ENCODE measurements around the gene EGFL7. TPM values are rescaled to one million over a fixed set of nuclear protein-coding genes. Genes with fewer than 3 reads are reported as not detected.
A peak's percentile ranks its signal among the peaks of the same experiment; 100 is the strongest.

Gene EGFL7
- total RNA-seq, 3 donors from 2014 or later (not counting 1 experiment from before 2014, with no cell fraction given): 0.28 to 0.47 (median 0.29) TPM

DNA sequence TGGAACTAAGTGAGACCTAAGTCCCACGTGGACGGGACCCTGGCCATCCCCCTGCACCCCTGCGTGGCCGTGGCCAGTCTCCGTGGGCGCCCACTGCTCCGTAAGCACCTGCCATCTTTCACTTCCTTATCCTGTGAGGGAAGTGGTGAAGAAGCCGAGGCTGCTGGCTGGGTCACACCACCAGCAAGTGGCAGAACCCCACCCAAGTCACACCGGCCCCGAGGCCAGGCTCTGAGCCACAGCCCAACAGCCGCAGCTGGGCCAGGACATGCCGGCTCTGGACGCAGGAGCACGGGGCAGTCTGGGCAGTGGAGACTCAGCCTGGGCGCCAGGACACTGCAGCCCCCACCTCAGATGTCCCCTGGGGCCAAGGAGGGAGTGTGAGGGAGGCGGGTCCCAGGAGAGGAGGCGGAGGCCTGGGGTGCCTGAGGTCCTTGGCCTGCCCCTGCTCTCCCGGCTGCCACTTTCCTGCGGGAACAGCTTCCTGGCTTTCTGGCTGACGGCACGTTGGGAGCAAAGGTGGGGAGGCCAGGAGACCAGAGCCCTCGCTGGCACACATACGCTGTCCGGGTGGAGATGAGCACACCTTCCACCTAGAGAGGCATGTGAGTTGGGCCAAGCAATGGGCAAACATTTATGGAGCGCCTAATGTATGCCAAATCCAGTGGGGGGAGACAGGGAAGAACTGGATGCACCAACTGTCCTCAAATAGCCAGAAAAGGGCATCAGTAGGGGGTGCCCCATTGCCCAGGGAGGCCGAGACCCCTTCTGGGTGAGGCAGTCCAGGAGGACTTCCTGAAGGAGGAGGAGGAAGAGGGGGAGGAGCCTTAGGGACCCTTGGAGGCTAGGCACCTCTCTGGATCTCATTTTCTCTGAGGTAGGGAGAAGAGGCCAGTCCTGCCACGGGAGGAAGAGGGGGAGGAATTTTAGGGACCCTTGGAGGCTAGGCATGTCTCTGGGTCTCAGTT lies 43.9 kb upstream of the EGFL7 start:
- H3K9me3 ChIP-seq (ENCODE audit: control insufficient read depth, insufficient read depth, low read length): no peaks in the 10 kb centered on the region
- DNase-seq (peak; percentile 49 to 54), ATAC-seq (peak; percentile 71 to 79 (median 79))
- Mint-ChIP-seq H3K9me3 (no peaks in the 10 kb centered on the region), H3K27me3 (ENCODE audit: low read depth in 2 of 2) (no peaks in the 10 kb centered on the region), H3K4me3 (peak overlapping the region; percentile 84), H3K36me3 (no peaks in the 10 kb centered on the region), H3K4me1 (peaks cover 48 to 61% of the 10 kb centered on the region in 2 donors), H3K27ac (peak overlapping the region; percentile 87 to 89)
- peaks cover 87% of the 10 kb centered on the region for H3K4me1 ChIP-seq (ENCODE audit: control insufficient read depth, insufficient read depth, low read length)
- no peaks in the 10 kb centered on the region for H3K36me3 ChIP-seq (ENCODE audit: control insufficient read depth, insufficient read depth, low read length)
- TF ChIP-seq, protein P1, sequence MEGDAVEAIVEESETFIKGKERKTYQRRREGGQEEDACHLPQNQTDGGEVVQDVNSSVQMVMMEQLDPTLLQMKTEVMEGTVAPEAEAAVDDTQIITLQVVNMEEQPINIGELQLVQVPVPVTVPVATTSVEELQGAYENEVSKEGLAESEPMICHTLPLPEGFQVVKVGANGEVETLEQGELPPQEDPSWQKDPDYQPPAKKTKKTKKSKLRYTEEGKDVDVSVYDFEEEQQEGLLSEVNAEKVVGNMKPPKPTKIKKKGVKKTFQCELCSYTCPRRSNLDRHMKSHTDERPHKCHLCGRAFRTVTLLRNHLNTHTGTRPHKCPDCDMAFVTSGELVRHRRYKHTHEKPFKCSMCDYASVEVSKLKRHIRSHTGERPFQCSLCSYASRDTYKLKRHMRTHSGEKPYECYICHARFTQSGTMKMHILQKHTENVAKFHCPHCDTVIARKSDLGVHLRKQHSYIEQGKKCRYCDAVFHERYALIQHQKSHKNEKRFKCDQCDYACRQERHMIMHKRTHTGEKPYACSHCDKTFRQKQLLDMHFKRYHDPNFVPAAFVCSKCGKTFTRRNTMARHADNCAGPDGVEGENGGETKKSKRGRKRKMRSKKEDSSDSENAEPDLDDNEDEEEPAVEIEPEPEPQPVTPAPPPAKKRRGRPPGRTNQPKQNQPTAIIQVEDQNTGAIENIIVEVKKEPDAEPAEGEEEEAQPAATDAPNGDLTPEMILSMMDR (IDR thresholded peaks at IDR 0.05): no peak
- intact Hi-C loops (cut with micrococcal nuclease): loop anchor here (5.0 to 10.0 kb wide), 2 partner anchors 54 to 82 kb away; no protein-coding TSS in a partner anchor
- 25% methylated on average over 27 of the region's 27 CpGs for WGBS (ENCODE audit: insufficient coverage)
- H3K27me3 ChIP-seq (ENCODE audit: control insufficient read depth, insufficient read depth, low read length): no peaks in the 10 kb centered on the region
- H3K27ac ChIP-seq (ENCODE audit: low read length): peak overlapping the region; percentile 87
- peak overlapping the region; percentile 5 for H3K4me3 ChIP-seq (ENCODE audit: low read length)

DNA sequence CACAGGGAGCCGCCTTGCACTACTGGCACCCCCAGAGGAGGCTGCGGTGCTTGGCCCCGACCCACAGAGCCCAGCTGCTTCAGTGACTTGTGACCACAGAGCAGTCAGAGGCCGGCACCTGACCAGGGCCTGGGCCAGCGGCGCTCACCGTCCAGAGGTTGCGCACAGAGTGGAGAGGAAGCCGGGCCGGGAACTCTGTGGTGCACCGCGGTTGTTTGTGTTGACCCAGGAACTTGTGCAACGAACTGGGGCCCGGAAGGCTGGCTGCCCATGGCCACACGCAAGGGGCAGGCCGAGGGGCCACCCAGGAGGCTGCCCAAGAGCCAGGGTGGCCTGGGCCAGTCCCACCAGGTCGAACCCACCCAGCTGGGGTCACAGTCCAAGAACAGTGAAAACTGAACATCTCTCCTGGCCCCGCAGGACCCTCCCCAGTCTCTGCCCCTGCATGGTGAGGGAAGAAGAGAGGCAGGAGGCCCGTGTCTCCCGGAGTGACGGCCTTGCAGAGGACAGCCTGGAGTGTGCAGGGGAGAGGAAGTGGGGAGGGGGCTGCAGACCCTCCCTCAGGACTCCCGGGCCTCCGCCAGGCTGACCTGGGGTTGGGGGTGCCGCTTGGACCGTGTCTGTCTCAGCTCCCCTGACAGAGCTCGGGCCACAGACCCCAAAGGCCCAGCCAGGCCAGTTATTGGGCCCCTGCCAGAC lies 42.8 kb upstream of the EGFL7 start:
- intact Hi-C loops (cut with micrococcal nuclease): loop anchor here (5.0 to 10.0 kb wide), 2 partner anchors 55 to 83 kb away; no protein-coding TSS in a partner anchor
- Histone ChIP-seq H3K9me3 (ENCODE audit: control insufficient read depth, insufficient read depth, low read length) (no peaks in the 10 kb centered on the region), H3K4me3 (ENCODE audit: low read length) (no peak overlapping the region), H3K27ac (ENCODE audit: low read length) (peak overlapping the region; percentile 87), H3K27me3 (ENCODE audit: control insufficient read depth, insufficient read depth, low read length) (no peaks in the 10 kb centered on the region), H3K4me1 (ENCODE audit: control insufficient read depth, insufficient read depth, low read length) (peaks cover 86% of the 10 kb centered on the region), H3K36me3 (ENCODE audit: control insufficient read depth, insufficient read depth, low read length) (no peaks in the 10 kb centered on the region)
- peak; percentile 29 to 86 (median 59) for ATAC-seq
- H3K36me3 Mint-ChIP-seq: no peaks in the 10 kb centered on the region
- DNase-seq: peak; percentile 27 to 46
- peak overlapping the region; percentile 84 for H3K4me3 Mint-ChIP-seq
- TF ChIP-seq, protein P1 (IDR thresholded peaks at IDR 0.05): no peak
- WGBS (ENCODE audit: insufficient coverage): 22% methylated on average over 26 of the region's 26 CpGs
- H3K4me1 Mint-ChIP-seq: peaks cover 48 to 61% of the 10 kb centered on the region in 2 donors
- no peaks in the 10 kb centered on the region for H3K27me3 Mint-ChIP-seq (ENCODE audit: low read depth in 2 of 2)
- H3K9me3 Mint-ChIP-seq: no peaks in the 10 kb centered on the region
- peak overlapping the region; percentile 87 to 89 for H3K27ac Mint-ChIP-seq

DNA sequence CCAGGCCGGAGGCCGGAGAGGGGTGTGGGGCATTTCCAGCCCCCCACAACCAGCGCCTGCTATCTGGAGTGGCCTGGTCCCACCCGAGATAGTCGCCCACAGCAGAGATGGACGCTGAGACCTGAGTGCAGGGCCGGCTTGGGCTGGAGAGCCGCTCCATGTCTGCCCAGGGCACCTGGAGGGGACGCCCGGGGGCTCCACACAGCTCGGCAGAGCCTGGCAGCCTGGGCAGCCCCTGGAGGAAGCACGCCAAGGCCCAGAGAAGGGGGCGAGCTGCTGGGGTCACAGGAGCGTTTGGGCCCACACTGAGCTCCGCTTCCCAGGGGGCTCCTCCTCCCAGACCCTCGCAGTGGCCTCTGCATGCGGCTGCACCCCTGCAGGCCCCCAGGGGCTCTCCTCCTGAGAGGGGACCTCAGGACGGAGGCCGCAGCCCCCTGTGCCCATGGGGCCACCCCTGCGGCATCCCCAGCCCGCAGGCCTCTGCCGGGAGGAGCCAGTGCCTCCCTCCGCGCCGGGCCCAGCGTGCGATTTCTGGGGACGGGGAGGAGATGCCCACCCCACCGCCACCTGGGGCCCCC lies 42.2 kb upstream of the EGFL7 start:
- Mint-ChIP-seq H3K4me3 (no peak overlapping the region), H3K27me3 (ENCODE audit: low read depth in 2 of 2) (no peaks in the 10 kb centered on the region), H3K9me3 (no peaks in the 10 kb centered on the region), H3K36me3 (no peaks in the 10 kb centered on the region), H3K4me1 (peaks cover 45 to 58% of the 10 kb centered on the region in 2 donors), H3K27ac (peak overlapping the region in 1 of 2 donors; percentile 89)
- H3K4me3 ChIP-seq (ENCODE audit: low read length): no peak overlapping the region
- peak overlapping the region; percentile 87 for H3K27ac ChIP-seq (ENCODE audit: low read length)
- H3K36me3 ChIP-seq (ENCODE audit: control insufficient read depth, insufficient read depth, low read length): no peaks in the 10 kb centered on the region
- ATAC-seq (no peak), DNase-seq (no peak)
- peaks cover 86% of the 10 kb centered on the region for H3K4me1 ChIP-seq (ENCODE audit: control insufficient read depth, insufficient read depth, low read length)
- intact Hi-C loops (cut with micrococcal nuclease): no loop called here
- 92% methylated on average over 29 of the region's 29 CpGs for WGBS (ENCODE audit: insufficient coverage)
- H3K27me3 ChIP-seq (ENCODE audit: control insufficient read depth, insufficient read depth, low read length): no peaks in the 10 kb centered on the region
- H3K9me3 ChIP-seq (ENCODE audit: control insufficient read depth, insufficient read depth, low read length): no peaks in the 10 kb centered on the region
- TF ChIP-seq, protein P1 (IDR thresholded peaks at IDR 0.05): no peak
